H1 (cell line): ENCODE results near the gene NRXN3. TPM values are rescaled to one million over a fixed set of nuclear protein-coding genes. Genes with fewer than 3 reads are reported as not detected.

Experiments used
- CTCF ChIA-PET: fragments of 300-600 bp; sonication (Branson Sonifier 250); formaldehyde crosslinking; loops from one replicate; lab custom pipeline; 2021; ENCODE audit not compliant: partially characterized antibody; lab: Charles Lee
- POLR2A ChIA-PET: fragments of 300-600 bp; sonication (Branson Sonifier 250); formaldehyde crosslinking; loops from one replicate; lab custom pipeline; 2021; ENCODE audit warnings: inconsistent platforms; ENCODE audit not compliant: partially characterized antibody; lab: Charles Lee
- DNase-seq, 2 experiments: peaks; one replicate each; pipeline versions ENCODE4 v3.0.0 to v3.0.0-alpha.2; 2010 to 2022; ENCODE audit warnings: low spot score in 2 of 2, low read depth in 1 of 2, mixed read lengths in 1 of 2
- FAIRE-seq: peaks from 2 replicates; lab custom pipeline; 2011; peaks lifted over from hg19 to GRCh38; lab: Jason Lieb, UNC
- H2AFZ ChIP-seq: 2 replicates; pipeline ENCODE4 v1.8.1; 2012; ENCODE audit warnings: low read length, inconsistent platforms
- H2AK5ac ChIP-seq: 2 replicates; pipeline ENCODE4 v1.6.1; 2013; ENCODE audit warnings: low read depth, low read length
- H2BK120ac ChIP-seq: replicated peaks from 2 replicates; pipeline ENCODE3; 2013; ENCODE audit warnings: low read depth, low read length, inconsistent platforms
- H2BK12ac ChIP-seq: 2 replicates; pipeline ENCODE4 v1.6.1; 2013; ENCODE audit warnings: low read depth, low read length
- H2BK15ac ChIP-seq: 2 replicates; pipeline ENCODE4 v1.6.1; 2013; ENCODE audit warnings: low read length
- H2BK20ac ChIP-seq: 2 replicates; pipeline ENCODE4 v1.6.1; 2013; ENCODE audit warnings: low read length
- H2BK5ac ChIP-seq: 2 replicates; pipeline ENCODE4 v1.6.1; 2013; ENCODE audit warnings: low read depth, low read length
- H3K14ac ChIP-seq: 2 replicates; pipeline ENCODE4 v1.6.1; 2013; ENCODE audit warnings: inconsistent platforms; ENCODE audit not compliant: insufficient read length
- H3K18ac ChIP-seq: 2 replicates; pipeline ENCODE4 v1.6.1; 2013; ENCODE audit warnings: low read length; ENCODE audit errors: extremely low read depth
- H3K23ac ChIP-seq: 2 replicates; pipeline ENCODE4 v1.6.1; 2013; ENCODE audit warnings: inconsistent platforms; ENCODE audit not compliant: insufficient read length
- H3K23me2 ChIP-seq: 2 replicates; pipeline ENCODE4 v1.6.1; 2013; ENCODE audit warnings: low read depth, low read length
- H3K27ac ChIP-seq: 2 replicates; pipeline ENCODE4 v1.6.1; 2011; ENCODE audit warnings: low read depth, low read length, inconsistent platforms
- H3K27me3 ChIP-seq, 4 experiments: replicated peaks in 1 of 4; 1 replicate in 1 of 4; 2 replicates in 3 of 4; pipeline versions ENCODE4 v1.6.1 to v1.8.1; 2011 to 2013; ENCODE audit warnings: low read length in 3 of 4, mild to moderate bottlenecking in 3 of 4, inconsistent platforms in 2 of 4, mixed read lengths in 2 of 4, moderate library complexity in 1 of 4; ENCODE audit not compliant: control insufficient read depth in 3 of 4, insufficient read depth in 3 of 4; ENCODE audit errors: extremely low read depth in 1 of 4
- H3K36me3 ChIP-seq, 4 experiments: 2 replicates each; pipeline versions ENCODE4 v1.6.1 to v1.8.1; 2011 to 2013; ENCODE audit warnings: mild to moderate bottlenecking in 4 of 4, low read length in 3 of 4, moderate library complexity in 2 of 4, control low read depth in 1 of 4, inconsistent platforms in 1 of 4; ENCODE audit not compliant: insufficient read depth in 4 of 4, control insufficient read depth in 2 of 4
- H3K4ac ChIP-seq: replicated peaks from 2 replicates; pipeline ENCODE3; 2013; ENCODE audit warnings: low read length, low read depth, mixed read lengths, inconsistent platforms; ENCODE audit not compliant: insufficient read length
- H3K4me1 ChIP-seq, 4 experiments: replicated peaks in 1 of 4; 1 replicate in 1 of 4; 2 replicates in 3 of 4; pipeline versions ENCODE4 v1.6.1 to v1.8.1; 2011 to 2013; ENCODE audit warnings: low read length in 3 of 4, inconsistent platforms in 2 of 4, mixed read lengths in 1 of 4; ENCODE audit not compliant: insufficient read depth in 4 of 4, control insufficient read depth in 3 of 4
- H3K4me2 ChIP-seq, 2 experiments: 2 replicates each; pipeline versions ENCODE4 v1.6.1 to v1.8.1; 2011 to 2013; ENCODE audit warnings: low read depth in 2 of 2, low read length in 2 of 2, control low read depth in 1 of 2, inconsistent platforms in 1 of 2, mild to moderate bottlenecking in 1 of 2; ENCODE audit not compliant: insufficient read depth in 1 of 2
- H3K4me3 ChIP-seq, 4 experiments: fragments of 200-600, 300-600 bp in 1 of 4; sonication (generic), shearing (Covaris generic), sonication (Bioruptor Twin) in 1 of 4; 2 replicates each; pipeline versions ENCODE4 v1.5.1 to v1.8.1; 2011 to 2016; ENCODE audit warnings: low read length in 4 of 4, low read depth in 3 of 4, control low read depth in 2 of 4, inconsistent platforms in 2 of 4, mild to moderate bottlenecking in 2 of 4, mixed read lengths in 1 of 4, moderate library complexity in 1 of 4; ENCODE audit not compliant: insufficient read depth in 2 of 4; ENCODE audit errors: extremely low read depth in 1 of 4
- H3K56ac ChIP-seq: replicated peaks from 2 replicates; pipeline ENCODE3; 2013; ENCODE audit warnings: low read depth, mild to moderate bottlenecking, mixed read lengths, low read length, inconsistent platforms; ENCODE audit not compliant: insufficient read length
- H3K79me1 ChIP-seq: 2 replicates; pipeline ENCODE4 v1.6.1; 2013; ENCODE audit warnings: low read depth, low read length, control low read depth
- H3K79me2 ChIP-seq, 2 experiments: 2 replicates each; pipeline versions ENCODE4 v1.6.1 to v1.8.1; 2012 to 2013; ENCODE audit warnings: low read length in 2 of 2, mild to moderate bottlenecking in 2 of 2, inconsistent platforms in 1 of 2; ENCODE audit not compliant: insufficient read depth in 2 of 2, control insufficient read depth in 1 of 2
- H3K9ac ChIP-seq, 4 experiments: replicated peaks in 1 of 4; 1 replicate in 1 of 4; 2 replicates in 3 of 4; pipeline versions ENCODE4 v1.6.1 to v1.8.1; 2011 to 2013; ENCODE audit warnings: low read depth in 3 of 4, low read length in 3 of 4, control low read depth in 2 of 4, mild to moderate bottlenecking in 2 of 4, moderate library complexity in 2 of 4, inconsistent platforms in 1 of 4; ENCODE audit errors: extremely low read depth in 1 of 4
- H3K9me3 ChIP-seq, 2 experiments: 2 replicates each; pipeline versions ENCODE4 v1.6.1 to v1.8.1; 2012 to 2013; ENCODE audit warnings: mild to moderate bottlenecking in 2 of 2, moderate library complexity in 2 of 2, control low read depth in 1 of 2, inconsistent platforms in 1 of 2, low read depth in 1 of 2, low read length in 1 of 2, mixed read lengths in 1 of 2; ENCODE audit not compliant: insufficient read depth in 2 of 2
- H4K20me1 ChIP-seq, 2 experiments: replicated peaks in 1 of 2; 2 replicates each; pipeline versions ENCODE3 to v1.8.1; 2011 to 2013; ENCODE audit warnings: inconsistent platforms in 2 of 2, low read length in 2 of 2, mild to moderate bottlenecking in 1 of 2; ENCODE audit not compliant: insufficient read depth in 2 of 2, control insufficient read depth in 1 of 2
- H4K5ac ChIP-seq: 2 replicates; pipeline ENCODE4 v1.6.1; 2013; ENCODE audit warnings: low read length, low read depth, mixed read lengths, inconsistent platforms; ENCODE audit not compliant: insufficient read length
- H4K8ac ChIP-seq: 2 replicates; pipeline ENCODE4 v1.8.0; 2013; ENCODE audit warnings: mild to moderate bottlenecking, moderate library complexity, low read length, inconsistent platforms; ENCODE audit not compliant: insufficient read depth; ENCODE audit errors: extremely low read depth
- H4K91ac ChIP-seq: replicated peaks from 2 replicates; pipeline ENCODE3; 2013; ENCODE audit warnings: low read length, mixed read lengths, inconsistent platforms; ENCODE audit not compliant: insufficient read length
- BRCA1 ChIP-seq: IDR thresholded peaks from 2 replicates; pipeline ENCODE4 v1.6.1; 2012; ENCODE audit warnings: low read depth, low read length, improper control_type of control experiment
- CBX8 ChIP-seq: fragments of 300-800, 300-1000 bp; sonication (generic); IDR thresholded peaks from 2 replicates; pipeline ENCODE4 v1.7.1; 2016; ENCODE audit warnings: low read depth, low read length, borderline replicate concordance
- CTCF ChIP-seq, 3 experiments: IDR thresholded peaks; 1 replicate in 2 of 3; 2 replicates in 1 of 3; pipeline versions ENCODE4 v1.5.1 to v1.6.1; 2011; ENCODE audit warnings: low read length in 3 of 3, mild to moderate bottlenecking in 3 of 3, inconsistent platforms in 2 of 3, low read depth in 1 of 3, moderate library complexity in 1 of 3; ENCODE audit not compliant: insufficient read depth in 1 of 3; ENCODE audit errors: control extremely low read depth in 1 of 3
- FOSL1 ChIP-seq: IDR thresholded peaks from 2 replicates; pipeline ENCODE4 v1.6.1; 2011; ENCODE audit warnings: mild to moderate bottlenecking, low read depth, low read length, moderate library complexity; ENCODE audit not compliant: insufficient read depth
- MAFK ChIP-seq: IDR thresholded peaks from 2 replicates; pipeline ENCODE4 v1.6.1; 2012; ENCODE audit warnings: low read depth, mild to moderate bottlenecking, improper control_type of control experiment, low read length
- SIRT6 ChIP-seq: IDR thresholded peaks from one replicate; pipeline ENCODE4 v1.7.1; 2012; ENCODE audit warnings: low read length, inconsistent platforms
- SP4 ChIP-seq: IDR thresholded peaks from 2 replicates; pipeline ENCODE4 v1.6.1; 2012; ENCODE audit warnings: low read length, inconsistent platforms
- TBP ChIP-seq: IDR thresholded peaks from 2 replicates; pipeline ENCODE4 v1.6.1; 2011; ENCODE audit warnings: low read depth, low read length, improper control_type of control experiment
- YY1 ChIP-seq: IDR thresholded peaks from 2 replicates; pipeline ENCODE4 v1.6.1; 2011; ENCODE audit warnings: low read depth, mild to moderate bottlenecking, low read length
- ZNF274 ChIP-seq: IDR thresholded peaks from 2 replicates; pipeline ENCODE4 v1.7.0; 2012; ENCODE audit warnings: low read length, borderline replicate concordance; ENCODE audit errors: extremely low read depth
- WGBS, 2 experiments: shearing (Covaris generic) in 1 of 2; methylation state at CpG; one replicate each; pipeline versions ENCODE4 v1.1.6 to v1.1.7; 2013 to 2015; ENCODE audit warnings: low lambda C conversion rate in 2 of 2, mixed read lengths in 2 of 2, inconsistent platforms in 1 of 2, low coverage in 1 of 2, missing lambda C conversion rate in 1 of 2; ENCODE audit not compliant: insufficient replicate concordance in 2 of 2, insufficient coverage in 1 of 2, insufficient read length in 1 of 2; ENCODE audit errors: extremely low coverage in 1 of 2, missing lambda C conversion rate in 1 of 2; 5-methylcytosine and 5-hydroxymethylcytosine counted together
- polyA plus RNA-seq, 7 experiments: library from polyadenylated mRNA; depleted of rRNA in 3 of 7; stranded (reverse) in 5 of 7; unstranded in 2 of 7; fragments of >200 nt in 5 of 7; fragments of 200-250 nt in 2 of 7; gene quantifications; 1 replicate in 5 of 7; 2 replicates in 1 of 7; 4 replicates in 1 of 7; pipeline versions ENCODE4 v1.2.1 to v1.2.3, GENCODE V29; 2011 to 2013; ENCODE audit warnings: missing spikeins in 2 of 7, mixed read lengths in 2 of 7
- total RNA-seq: library from RNA; stranded (reverse); fragmentation: NEBNext Ultra II Directional; extraction: Animal tissue kit (Norgen Biotek cat#: 25700); gene quantifications from 2 replicates; pipeline ENCODE4 v1.2.1, GENCODE V29; 2021

Gene NRXN3
- total and polyA plus RNA-seq, 2 of the 8 experiments (the other 6 are each of a cell fraction or from before 2014, with no cell fraction given), result 2.6 to 4.1 TPM

- H3K79me1 ChIP-seq, result no peaks in the 10 kb centered on the region
- H3K4me2 ChIP-seq, result no peak overlapping the region
- H4K8ac ChIP-seq, result no peak overlapping the region
- H4K20me1 ChIP-seq, result no peaks in the 10 kb centered on the region
- H3K79me2 ChIP-seq, result no peaks in the 10 kb centered on the region
- ChIA-PET CTCF (interaction anchor here (0.6 to 6.5 kb wide), 6 partner anchors 11 to 815 kb away, joined by 3 to 46 read pairs (median 4); no protein-coding TSS in a partner anchor), POLR2A (no interaction called here)
- no peaks in the 10 kb centered on the region for H3K36me3 ChIP-seq
- H2BK20ac ChIP-seq, result no peak overlapping the region
- H3K23ac ChIP-seq, result no peak overlapping the region
- H3K23me2 ChIP-seq, result no peaks in the 10 kb centered on the region
- H3K9me3 ChIP-seq, result no peaks in the 10 kb centered on the region
- H3K4me1 ChIP-seq, result peaks cover 0 to 2% (median 0%) of the 10 kb centered on the region in 4 experiments; a peak in 1 of 7 replicates
- H2BK12ac ChIP-seq, result no peak overlapping the region
- H3K27ac ChIP-seq, result no peak overlapping the region
- no peaks in the 10 kb centered on the region; a peak in 1 of 7 replicates for H3K27me3 ChIP-seq
- DNase-seq (peak; percentile 74 to 77), FAIRE-seq (peak; percentile 97)
- WGBS, 2 experiments, result 27% methylated on average over 4 of the region's 4 CpGs; no CpG with 5 or more reads in 1 of the 2 experiments
- no peak overlapping the region for H3K18ac ChIP-seq
- no peak overlapping the region for H3K56ac ChIP-seq
- H2AFZ ChIP-seq, result peak overlapping the region; percentile 43; the same call in 1 of the 2 replicates
- H3K4me3 ChIP-seq, result no peak overlapping the region
- H2AK5ac ChIP-seq, result no peak overlapping the region
- no peak overlapping the region for H4K5ac ChIP-seq
- no peak overlapping the region for H2BK120ac ChIP-seq
- no peak overlapping the region for H3K9ac ChIP-seq
- H4K91ac ChIP-seq, result no peak overlapping the region
- no peak overlapping the region for H2BK5ac ChIP-seq
- no peak overlapping the region for H3K4ac ChIP-seq
- no peak overlapping the region for H3K14ac ChIP-seq
- H2BK15ac ChIP-seq, result no peak overlapping the region
- TF ChIP-seq BRCA1 (no peak), FOSL1 (no peak), CBX8 (no peak), ZNF274 (no peak), SP4 (no peak), SIRT6 (no peak), CTCF (IDR thresholded peaks at IDR 0.05; ENCODE audit: control extremely low read depth in 1 of 3, insufficient read depth in 1 of 3, low read depth in 1 of 3, low read length in 3 of 3) (peak; percentile 40 to 96 (median 80)), TBP (peak; percentile 14; the same call in 1 of the 2 replicates), YY1 (peak; percentile 91), MAFK (no peak)
These were observed 666.6 kb downstream of the NRXN3 start for GRCh38 chr14:78836777-78837176.
